ENCODE measurements around the gene KDM4B.
"Not testable (repeated sequence)": the region's sequence is repeated elsewhere in the genome, so short reads cannot be mapped to it uniquely, and the experiment has no call there.

Gene KDM4B

GRCh38 chr19:4969292-4969771, 419 bp downstream of the KDM4B start:
- no peak for DNase-seq

- DNase-seq, result no peak
Observed at GRCh38 chr19:4969772-4970531, 1.0 kb downstream of the KDM4B start.

GRCh38 chr19:4970558-4971423, 1.9 kb downstream of the KDM4B start:
- no peak for DNase-seq

GRCh38 chr19:4971424-4971793, 2.5 kb downstream of the KDM4B start:
- no peak for DNase-seq

GRCh38 chr19:4971816-4972495, 3.0 kb downstream of the KDM4B start:
- DNase-seq, result no peak

GRCh38 chr19:4972509-4973230, 3.8 kb downstream of the KDM4B start:
- no peak for DNase-seq

GRCh38 chr19:4974880-4975469, 6.1 kb downstream of the KDM4B start:
- DNase-seq, result no peak

GRCh38 chr19:4975601-4976000, 6.7 kb downstream of the KDM4B start:
- DNase-seq, result not testable (repeated sequence)

GRCh38 chr19:4976401-4977298, 7.7 kb downstream of the KDM4B start:
- DNase-seq, result no peak

- no peak for DNase-seq
Observed at GRCh38 chr19:4977299-4978174, 8.6 kb downstream of the KDM4B start.

- no peak for DNase-seq
Observed at GRCh38 chr19:4979211-4979807, 10.4 kb downstream of the KDM4B start.

GRCh38 chr19:4980067-4980466, 11.2 kb downstream of the KDM4B start:
- no peak for DNase-seq

- DNase-seq, result no peak
Observed at GRCh38 chr19:4980838-4981680, 12.1 kb downstream of the KDM4B start.

GRCh38 chr19:4981681-4981958, 12.7 kb downstream of the KDM4B start:
- no peak for DNase-seq

- DNase-seq, result no peak
Observed at GRCh38 chr19:4983346-4984105, 14.6 kb downstream of the KDM4B start.

GRCh38 chr19:4984106-4984380, 15.1 kb downstream of the KDM4B start:
- DNase-seq, result no peak

GRCh38 chr19:4984438-4984990, 15.6 kb downstream of the KDM4B start:
- DNase-seq, result no peak

GRCh38 chr19:4985551-4985991, 16.7 kb downstream of the KDM4B start:
- DNase-seq, result no peak

Measured in T-helper 9 cell (primary cell).